Activated T-helper 17 cell treated with anti-CD3 and anti-CD28 coated beads, Interleukin-2, amount 50 U/mL, for 72 hours (primary cell): ENCODE data around the gene MROH2A. TPM values are rescaled to one million over a fixed set of nuclear protein-coding genes. Genes with fewer than 3 reads are reported as not detected.

Source experiments
- total RNA-seq, 2 donors: library from RNA; stranded (reverse); gene quantifications; one replicate each; pipeline ENCODE4 v1.2.3, GENCODE V29; 2022

The MROH2A gene
- total RNA-seq, 2 donors from 2014 or later: not detected

Other genes starting within 250 kb of the MROH2A start
- gene USP40, start 211.5 kb upstream of the MROH2A start, total RNA-seq: 10 to 100 TPM; 11.3 to 13.5 TPM
- under 1 TPM in 1 of 2 donors, not detected in 1; 0.42 TPM for gene UGT1A8, start 160.7 kb upstream of the MROH2A start, total RNA-seq
- gene UGT1A10, start 141.9 kb upstream of the MROH2A start, total RNA-seq: under 1 TPM in 1 of 2 donors, not detected in 1; 0.16 TPM
- gene UGT1A9, start 106.4 kb upstream of the MROH2A start, total RNA-seq: under 1 TPM in 1 of 2 donors, not detected in 1; 0.19 TPM
- gene UGT1A7, start 96.4 kb upstream of the MROH2A start, total RNA-seq: not detected
- gene UGT1A6, start 85.4 kb upstream of the MROH2A start, total RNA-seq: not detected
- not detected for gene UGT1A5, start 65.4 kb upstream of the MROH2A start, total RNA-seq
- not detected for gene UGT1A4, start 59.6 kb upstream of the MROH2A start, total RNA-seq
- gene UGT1A3, start 49.3 kb upstream of the MROH2A start, total RNA-seq: not detected
- not detected for gene UGT1A1, start 18.1 kb upstream of the MROH2A start, total RNA-seq
- gene HJURP, start 76.2 kb downstream of the MROH2A start, total RNA-seq: 100 to 1,000 TPM in 1 of 2 donors, 10 to 100 TPM in 1; 90.4 to 147 TPM
- gene TRPM8, start 139.0 kb downstream of the MROH2A start, total RNA-seq: under 1 TPM in 1 of 2 donors, not detected in 1; 0.21 TPM